Kidney epithelial cell (primary cell): ENCODE measurements around the gene NFE2. TPM values are rescaled to one million over a fixed set of nuclear protein-coding genes. Genes with fewer than 3 reads are reported as not detected.
A peak's percentile ranks its signal among the peaks of the same experiment; 100 is the strongest.

ENCODE experiments used
- DNase-seq: peaks from one replicate; pipeline ENCODE4 v3.0.0-alpha.2; 2010; ENCODE audit warnings: low read depth
- H3K27me3 ChIP-seq: 2 replicates; pipeline ENCODE4 v1.6.0; 2011; ENCODE audit warnings: low read length; ENCODE audit not compliant: control insufficient read depth, insufficient read depth
- H3K36me3 ChIP-seq: 2 replicates; pipeline ENCODE4 v1.5.1; 2011; ENCODE audit warnings: low read length; ENCODE audit not compliant: control insufficient read depth, insufficient read depth
- H3K4me3 ChIP-seq: 2 replicates; pipeline ENCODE4 v1.5.1; 2011; ENCODE audit warnings: low read depth, mild to moderate bottlenecking, control low read depth, low read length
- total RNA-seq: library from RNA; depleted of rRNA; stranded (reverse); fragments of >200 nt; gene quantifications from 2 replicates; pipeline ENCODE4 v1.2.3, GENCODE V29; 2015
- TF ChIP-seq, protein P1 (sequence below): IDR thresholded peaks from 2 replicates; pipeline ENCODE4 v1.5.1; 2011; ENCODE audit warnings: mild to moderate bottlenecking, moderate library complexity, low read length, control low read depth, inconsistent platforms; ENCODE audit not compliant: insufficient read depth, poor library complexity, severe bottlenecking

Gene NFE2
- total RNA-seq, 1 donor from 2014 or later = 0.17 TPM

DNA sequence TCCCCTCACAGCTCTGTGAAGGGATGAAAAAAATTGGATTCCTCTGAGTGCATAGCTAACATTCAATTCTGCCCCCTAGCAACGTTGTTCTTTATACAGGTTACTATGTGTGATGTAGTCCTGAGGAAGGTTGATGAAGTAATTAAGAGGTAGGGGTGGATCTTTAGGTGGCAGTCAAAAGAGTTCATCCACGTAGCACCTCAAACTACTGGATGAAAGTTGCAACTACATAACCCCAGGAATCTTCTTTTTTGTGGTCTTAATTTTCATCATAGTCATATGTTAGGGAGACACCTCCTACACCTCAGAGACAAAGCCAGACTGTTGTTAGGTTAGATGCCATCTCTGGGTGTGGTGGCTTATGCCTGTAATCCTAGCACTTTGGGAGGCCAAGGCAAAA, 10.2 kb upstream of the NFE2 start:
- TF ChIP-seq, protein P1, sequence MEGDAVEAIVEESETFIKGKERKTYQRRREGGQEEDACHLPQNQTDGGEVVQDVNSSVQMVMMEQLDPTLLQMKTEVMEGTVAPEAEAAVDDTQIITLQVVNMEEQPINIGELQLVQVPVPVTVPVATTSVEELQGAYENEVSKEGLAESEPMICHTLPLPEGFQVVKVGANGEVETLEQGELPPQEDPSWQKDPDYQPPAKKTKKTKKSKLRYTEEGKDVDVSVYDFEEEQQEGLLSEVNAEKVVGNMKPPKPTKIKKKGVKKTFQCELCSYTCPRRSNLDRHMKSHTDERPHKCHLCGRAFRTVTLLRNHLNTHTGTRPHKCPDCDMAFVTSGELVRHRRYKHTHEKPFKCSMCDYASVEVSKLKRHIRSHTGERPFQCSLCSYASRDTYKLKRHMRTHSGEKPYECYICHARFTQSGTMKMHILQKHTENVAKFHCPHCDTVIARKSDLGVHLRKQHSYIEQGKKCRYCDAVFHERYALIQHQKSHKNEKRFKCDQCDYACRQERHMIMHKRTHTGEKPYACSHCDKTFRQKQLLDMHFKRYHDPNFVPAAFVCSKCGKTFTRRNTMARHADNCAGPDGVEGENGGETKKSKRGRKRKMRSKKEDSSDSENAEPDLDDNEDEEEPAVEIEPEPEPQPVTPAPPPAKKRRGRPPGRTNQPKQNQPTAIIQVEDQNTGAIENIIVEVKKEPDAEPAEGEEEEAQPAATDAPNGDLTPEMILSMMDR = no peak
- no peak overlapping the region for H3K4me3 ChIP-seq
- no peak for DNase-seq
- H3K36me3 ChIP-seq = no peaks in the 10 kb centered on the region
- no peaks in the 10 kb centered on the region for H3K27me3 ChIP-seq

GRCh38 chr12:54306925-54307741, 6.3 kb upstream of the NFE2 start:
- TF ChIP-seq, protein P1 = no peak
- Histone ChIP-seq H3K36me3 (no peaks in the 10 kb centered on the region), H3K27me3 (peaks cover 4% of the 10 kb centered on the region), H3K4me3 (no peak overlapping the region)
- peak; percentile 41 for DNase-seq

DNA sequence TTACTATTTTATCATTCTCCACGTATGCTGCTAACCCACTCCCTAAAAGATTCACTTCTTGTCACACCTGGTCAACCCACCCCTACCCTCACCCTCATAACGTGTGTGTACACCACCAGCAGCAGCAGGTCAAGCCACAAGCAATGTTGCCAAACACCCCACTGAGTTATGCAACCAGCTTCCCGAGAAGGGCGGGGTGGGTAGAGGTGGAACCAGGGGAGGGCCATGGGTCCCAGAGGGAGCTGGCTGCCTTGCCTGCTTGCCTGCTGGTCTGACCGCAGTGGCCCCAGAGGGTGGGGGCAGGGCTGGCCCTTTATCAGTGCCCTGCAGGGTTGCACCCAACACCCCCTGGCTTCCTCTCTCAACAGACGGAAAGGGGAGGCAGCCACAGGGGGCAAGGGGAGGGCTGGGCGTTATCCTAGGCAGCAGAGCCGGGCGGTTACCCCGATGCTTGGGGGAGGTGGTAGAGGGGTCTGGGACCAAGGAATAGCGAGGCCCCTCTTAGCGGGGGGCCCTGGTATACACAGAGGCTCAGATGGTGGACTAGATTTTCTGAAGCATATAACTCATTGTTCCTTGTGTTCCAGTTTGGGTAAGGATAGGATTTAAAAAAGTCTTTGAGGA, 3.5 kb upstream of the NFE2 start:
- peaks cover 8% of the 10 kb centered on the region for H3K27me3 ChIP-seq
- TF ChIP-seq, protein P1 = no peak
- no peak for DNase-seq
- H3K36me3 ChIP-seq = no peaks in the 10 kb centered on the region
- no peak overlapping the region for H3K4me3 ChIP-seq

DNA sequence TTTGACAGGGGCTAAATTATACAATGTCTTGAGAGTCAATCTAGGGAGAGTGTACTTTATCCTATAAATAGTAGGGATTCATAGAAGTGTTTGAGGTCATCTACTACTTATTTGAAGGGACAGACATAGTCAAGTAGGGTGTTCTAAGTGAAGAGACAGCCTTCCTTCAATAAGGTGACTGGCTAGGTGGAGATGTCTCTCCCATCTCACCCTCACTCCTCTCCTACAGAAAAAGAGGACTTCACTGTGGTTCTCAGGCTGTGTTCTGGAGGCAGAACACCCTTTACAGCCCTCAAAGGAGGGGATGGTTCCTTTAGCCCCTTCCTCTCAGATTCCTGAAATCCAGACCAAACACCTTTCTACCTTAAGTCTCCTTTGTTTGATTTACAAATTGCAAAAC, 2.8 kb upstream of the NFE2 start:
- no peak for DNase-seq
- TF ChIP-seq, protein P1 = no peak
- no peaks in the 10 kb centered on the region for H3K36me3 ChIP-seq
- H3K27me3 ChIP-seq = peaks cover 8% of the 10 kb centered on the region
- no peak overlapping the region for H3K4me3 ChIP-seq

- Histone ChIP-seq H3K27me3 (peaks cover 8% of the 10 kb centered on the region), H3K36me3 (no peaks in the 10 kb centered on the region), H3K4me3 (no peak overlapping the region)
- TF ChIP-seq, protein P1 = no peak
- DNase-seq = no peak
Measured at GRCh38 chr12:54301428-54302048, 723 bp upstream of the NFE2 start.
